HEK293 (cell line): Measurements from ENCODE around the gene HINFP.
A peak's percentile ranks its signal among the peaks of the same experiment; 100 is the strongest.

Source experiments
- BCL6B ChIP-seq: fragments of 450-650 bp; formaldehyde crosslinking; IDR thresholded peaks from 2 replicates; pipeline ENCODE4 v1.5.1; 2017; ENCODE audit warnings: missing biosample characterization, missing genetic modification characterization
- GFI1B ChIP-seq: fragments of 450-650 bp; formaldehyde crosslinking; IDR thresholded peaks from 2 replicates; pipeline ENCODE4 v1.5.1; 2016; ENCODE audit warnings: missing biosample characterization, missing genetic modification characterization
- GLIS2 ChIP-seq: fragments of 450-650 bp; formaldehyde crosslinking; IDR thresholded peaks from 2 replicates; pipeline ENCODE4 v1.5.1; 2016; ENCODE audit warnings: missing biosample characterization, missing genetic modification characterization
- KLF9 ChIP-seq: fragments of 450-650 bp; formaldehyde crosslinking; IDR thresholded peaks from 2 replicates; pipeline ENCODE4 v1.5.1; 2016; ENCODE audit warnings: missing biosample characterization, missing genetic modification characterization, low read depth
- WT1 ChIP-seq: fragments of 450-650 bp; formaldehyde crosslinking; IDR thresholded peaks from 2 replicates; pipeline ENCODE4 v1.5.1; 2016; ENCODE audit warnings: missing biosample characterization, missing genetic modification characterization
- ZNF202 ChIP-seq: fragments of 450-650 bp; formaldehyde crosslinking; IDR thresholded peaks from 2 replicates; pipeline ENCODE4 v1.5.1; 2016; ENCODE audit warnings: missing biosample characterization, missing genetic modification characterization, borderline replicate concordance
- ZNF221 ChIP-seq: fragments of 450-650 bp; formaldehyde crosslinking; IDR thresholded peaks from 2 replicates; pipeline ENCODE4 v1.5.1; 2017; ENCODE audit warnings: missing biosample characterization, missing genetic modification characterization, borderline replicate concordance
- ZNF274 ChIP-seq, 2 experiments: fragments of 200-500 bp in 1 of 2; fragments of 450-650 bp in 1 of 2; sonication (Bioruptor generic) in 1 of 2; formaldehyde crosslinking in 1 of 2; IDR thresholded peaks; 2 replicates each; pipeline versions ENCODE4 v1.5.1 to v1.6.1; 2014 to 2016; ENCODE audit warnings: borderline replicate concordance in 1 of 2, inconsistent platforms in 1 of 2, low read length in 1 of 2, missing biosample characterization in 1 of 2, missing genetic modification characterization in 1 of 2
- ZNF341 ChIP-seq: fragments of 450-650 bp; formaldehyde crosslinking; IDR thresholded peaks from 2 replicates; pipeline ENCODE4; 2016; ENCODE audit warnings: low read depth, missing biosample characterization, missing genetic modification characterization
- ZNF426 ChIP-seq: fragments of 450-650 bp; formaldehyde crosslinking; IDR thresholded peaks from 2 replicates; pipeline ENCODE4 v1.5.1; 2017; ENCODE audit warnings: missing biosample characterization, missing genetic modification characterization, mild to moderate bottlenecking, inconsistent platforms, moderate library complexity
- ZNF664 ChIP-seq: fragments of 450-650 bp; formaldehyde crosslinking; IDR thresholded peaks from 2 replicates; pipeline ENCODE4 v1.5.1; 2016; ENCODE audit warnings: missing biosample characterization, missing genetic modification characterization
- ZSCAN30 ChIP-seq: fragments of 450-650 bp; IDR thresholded peaks from 2 replicates; pipeline ENCODE4 v1.5.1; 2018; ENCODE audit warnings: missing biosample characterization, mild to moderate bottlenecking, missing genetic modification characterization, moderate library complexity
- TF ChIP-seq, protein P1 (sequence below): fragments of 450-650 bp; formaldehyde crosslinking; IDR thresholded peaks from 2 replicates; pipeline ENCODE4 v1.5.1; 2016; ENCODE audit warnings: missing biosample characterization, missing genetic modification characterization
- TF ChIP-seq, protein P2 (sequence below): fragments of 450-650 bp; formaldehyde crosslinking; IDR thresholded peaks from 2 replicates; pipeline ENCODE4 v1.5.0; 2017; ENCODE audit warnings: missing biosample characterization, missing genetic modification characterization, borderline replicate concordance
- TF ChIP-seq, protein P3 (sequence below): IDR thresholded peaks from 2 replicates; pipeline ENCODE4 v1.6.1; 2011; ENCODE audit warnings: mild to moderate bottlenecking, low read depth, low read length, borderline replicate concordance
- TF ChIP-seq, protein P4 (sequence below): fragments of 450-650 bp; formaldehyde crosslinking; IDR thresholded peaks from 2 replicates; pipeline ENCODE4 v1.5.1; 2016; ENCODE audit warnings: missing biosample characterization, missing genetic modification characterization, low read depth

The HINFP gene

DNA sequence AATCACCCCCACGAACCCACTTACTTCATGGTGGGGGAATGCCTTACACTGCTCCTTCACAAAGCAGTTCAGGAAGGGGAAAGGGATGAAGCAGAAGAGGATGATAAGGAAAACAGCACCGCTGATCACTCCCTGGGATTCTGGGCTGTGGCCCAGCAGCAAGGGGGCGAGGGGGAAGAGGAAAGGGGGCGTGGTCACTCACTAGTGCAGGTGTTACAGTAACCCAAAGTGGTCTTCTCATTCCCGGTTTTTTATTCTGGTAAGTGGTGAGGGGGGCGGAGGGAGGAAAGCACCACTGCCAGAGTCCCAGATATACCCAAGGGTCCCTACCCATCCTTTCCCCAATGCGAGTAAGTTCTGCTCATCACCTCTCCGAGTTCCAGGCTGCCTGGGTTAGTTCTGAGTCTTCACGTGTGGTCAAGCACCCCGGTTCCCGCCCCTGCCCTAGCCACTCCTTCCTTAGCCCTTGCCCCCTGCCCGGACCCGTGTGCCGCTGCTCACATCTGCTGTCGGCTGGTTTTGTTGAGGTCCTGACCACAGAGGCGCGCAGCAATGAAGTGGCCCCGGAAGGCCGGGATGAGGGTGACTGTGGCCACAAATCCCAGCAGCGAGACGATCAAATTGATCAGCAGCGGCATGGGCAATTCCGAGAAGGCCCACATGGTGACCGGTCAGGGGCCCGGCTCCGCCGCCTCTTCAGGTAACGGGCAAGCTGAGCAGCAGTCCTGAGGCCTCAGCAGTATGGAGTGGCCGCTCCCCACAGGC lies 20.2 kb upstream of the HINFP start (continued):
- TF ChIP-seq BCL6B = no peak
- TF ChIP-seq, protein P1, sequence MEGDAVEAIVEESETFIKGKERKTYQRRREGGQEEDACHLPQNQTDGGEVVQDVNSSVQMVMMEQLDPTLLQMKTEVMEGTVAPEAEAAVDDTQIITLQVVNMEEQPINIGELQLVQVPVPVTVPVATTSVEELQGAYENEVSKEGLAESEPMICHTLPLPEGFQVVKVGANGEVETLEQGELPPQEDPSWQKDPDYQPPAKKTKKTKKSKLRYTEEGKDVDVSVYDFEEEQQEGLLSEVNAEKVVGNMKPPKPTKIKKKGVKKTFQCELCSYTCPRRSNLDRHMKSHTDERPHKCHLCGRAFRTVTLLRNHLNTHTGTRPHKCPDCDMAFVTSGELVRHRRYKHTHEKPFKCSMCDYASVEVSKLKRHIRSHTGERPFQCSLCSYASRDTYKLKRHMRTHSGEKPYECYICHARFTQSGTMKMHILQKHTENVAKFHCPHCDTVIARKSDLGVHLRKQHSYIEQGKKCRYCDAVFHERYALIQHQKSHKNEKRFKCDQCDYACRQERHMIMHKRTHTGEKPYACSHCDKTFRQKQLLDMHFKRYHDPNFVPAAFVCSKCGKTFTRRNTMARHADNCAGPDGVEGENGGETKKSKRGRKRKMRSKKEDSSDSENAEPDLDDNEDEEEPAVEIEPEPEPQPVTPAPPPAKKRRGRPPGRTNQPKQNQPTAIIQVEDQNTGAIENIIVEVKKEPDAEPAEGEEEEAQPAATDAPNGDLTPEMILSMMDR = no peak
- TF ChIP-seq, protein P2, sequence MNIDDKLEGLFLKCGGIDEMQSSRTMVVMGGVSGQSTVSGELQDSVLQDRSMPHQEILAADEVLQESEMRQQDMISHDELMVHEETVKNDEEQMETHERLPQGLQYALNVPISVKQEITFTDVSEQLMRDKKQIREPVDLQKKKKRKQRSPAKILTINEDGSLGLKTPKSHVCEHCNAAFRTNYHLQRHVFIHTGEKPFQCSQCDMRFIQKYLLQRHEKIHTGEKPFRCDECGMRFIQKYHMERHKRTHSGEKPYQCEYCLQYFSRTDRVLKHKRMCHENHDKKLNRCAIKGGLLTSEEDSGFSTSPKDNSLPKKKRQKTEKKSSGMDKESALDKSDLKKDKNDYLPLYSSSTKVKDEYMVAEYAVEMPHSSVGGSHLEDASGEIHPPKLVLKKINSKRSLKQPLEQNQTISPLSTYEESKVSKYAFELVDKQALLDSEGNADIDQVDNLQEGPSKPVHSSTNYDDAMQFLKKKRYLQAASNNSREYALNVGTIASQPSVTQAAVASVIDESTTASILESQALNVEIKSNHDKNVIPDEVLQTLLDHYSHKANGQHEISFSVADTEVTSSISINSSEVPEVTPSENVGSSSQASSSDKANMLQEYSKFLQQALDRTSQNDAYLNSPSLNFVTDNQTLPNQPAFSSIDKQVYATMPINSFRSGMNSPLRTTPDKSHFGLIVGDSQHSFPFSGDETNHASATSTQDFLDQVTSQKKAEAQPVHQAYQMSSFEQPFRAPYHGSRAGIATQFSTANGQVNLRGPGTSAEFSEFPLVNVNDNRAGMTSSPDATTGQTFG (tag by site-specific recombination) = no peak
- TF ChIP-seq ZNF202 (tag by site-specific recombination) = no peak
- TF ChIP-seq WT1 (tag by site-specific recombination) = no peak
- no peak for TF ChIP-seq ZNF221
- 0 out of 2 replicates have a peak, but pooled peaks have one; percentile 38 for TF ChIP-seq ZSCAN30 (tag by site-specific recombination)
- TF ChIP-seq ZNF274 (IDR thresholded peaks at IDR 0.05; ENCODE audit: low read length) = no peak
- no peak for TF ChIP-seq ZNF274 (tag by site-specific recombination; IDR thresholded peaks at IDR 0.05; ENCODE audit: borderline replicate concordance)
- TF ChIP-seq ZNF426 (tag by site-specific recombination) = no peak
- no peak for TF ChIP-seq GFI1B (tag by site-specific recombination)
- TF ChIP-seq GLIS2 = no peak; the same call in 1 of the 2 replicates
- TF ChIP-seq KLF9 (tag by site-specific recombination) = peak; percentile 77
- TF ChIP-seq ZNF664 (tag by site-specific recombination) = no peak
- TF ChIP-seq, protein P3, sequence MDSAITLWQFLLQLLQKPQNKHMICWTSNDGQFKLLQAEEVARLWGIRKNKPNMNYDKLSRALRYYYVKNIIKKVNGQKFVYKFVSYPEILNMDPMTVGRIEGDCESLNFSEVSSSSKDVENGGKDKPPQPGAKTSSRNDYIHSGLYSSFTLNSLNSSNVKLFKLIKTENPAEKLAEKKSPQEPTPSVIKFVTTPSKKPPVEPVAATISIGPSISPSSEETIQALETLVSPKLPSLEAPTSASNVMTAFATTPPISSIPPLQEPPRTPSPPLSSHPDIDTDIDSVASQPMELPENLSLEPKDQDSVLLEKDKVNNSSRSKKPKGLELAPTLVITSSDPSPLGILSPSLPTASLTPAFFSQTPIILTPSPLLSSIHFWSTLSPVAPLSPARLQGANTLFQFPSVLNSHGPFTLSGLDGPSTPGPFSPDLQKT = no peak
- TF ChIP-seq, protein P4, sequence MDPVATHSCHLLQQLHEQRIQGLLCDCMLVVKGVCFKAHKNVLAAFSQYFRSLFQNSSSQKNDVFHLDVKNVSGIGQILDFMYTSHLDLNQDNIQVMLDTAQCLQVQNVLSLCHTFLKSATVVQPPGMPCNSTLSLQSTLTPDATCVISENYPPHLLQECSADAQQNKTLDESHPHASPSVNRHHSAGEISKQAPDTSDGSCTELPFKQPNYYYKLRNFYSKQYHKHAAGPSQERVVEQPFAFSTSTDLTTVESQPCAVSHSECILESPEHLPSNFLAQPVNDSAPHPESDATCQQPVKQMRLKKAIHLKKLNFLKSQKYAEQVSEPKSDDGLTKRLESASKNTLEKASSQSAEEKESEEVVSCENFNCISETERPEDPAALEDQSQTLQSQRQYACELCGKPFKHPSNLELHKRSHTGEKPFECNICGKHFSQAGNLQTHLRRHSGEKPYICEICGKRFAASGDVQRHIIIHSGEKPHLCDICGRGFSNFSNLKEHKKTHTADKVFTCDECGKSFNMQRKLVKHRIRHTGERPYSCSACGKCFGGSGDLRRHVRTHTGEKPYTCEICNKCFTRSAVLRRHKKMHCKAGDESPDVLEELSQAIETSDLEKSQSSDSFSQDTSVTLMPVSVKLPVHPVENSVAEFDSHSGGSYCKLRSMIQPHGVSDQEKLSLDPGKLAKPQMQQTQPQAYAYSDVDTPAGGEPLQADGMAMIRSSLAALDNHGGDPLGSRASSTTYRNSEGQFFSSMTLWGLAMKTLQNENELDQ (tag by site-specific recombination) = no peak
- TF ChIP-seq ZNF341 (tag by site-specific recombination) = peak; percentile 11; the same call in 1 of the 2 replicates
